ENCODE data around the gene PRSS50. TPM values are rescaled to one million over a fixed set of nuclear protein-coding genes. Genes with fewer than 3 reads are reported as not detected.

Gene PRSS50
- total and polyA plus RNA-seq, 2 donors (not counting 3 experiments of a cell fraction or from before 2014, with no cell fraction given): not detected

DNA sequence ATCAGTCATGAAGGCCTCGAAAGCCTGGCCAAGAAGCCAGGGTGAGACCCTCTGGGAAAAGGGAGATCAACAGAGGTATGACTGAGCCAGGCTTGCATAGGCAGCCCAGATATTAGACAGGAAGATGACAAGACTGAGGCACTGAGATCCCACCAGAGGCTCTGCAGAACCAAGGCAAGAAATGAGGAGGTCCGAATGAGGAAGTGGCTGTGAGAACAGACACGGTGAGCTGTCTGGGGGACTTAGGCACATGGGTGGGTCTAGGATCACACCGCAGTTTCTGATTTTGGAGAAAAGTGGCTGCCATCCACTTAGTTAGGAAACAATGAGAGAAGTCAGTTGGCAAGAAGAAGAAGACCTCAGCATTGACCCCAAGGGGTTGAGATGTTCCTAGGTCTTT, 31.5 kb upstream of the PRSS50 start:
- intact Hi-C loops (cut with micrococcal nuclease): no loop called here

More for the DNA sequence above, 31.5 kb upstream of the PRSS50 start:
- BruUV-seq (replicated peaks): no TSS peak
- Histone ChIP-seq H2AFZ (ENCODE audit: low read depth, low read length) (no peak overlapping the region), H3K9me1 (replicated peaks; ENCODE audit: control insufficient read depth, extremely low read depth, insufficient read depth, low read length) (no peaks in the 10 kb centered on the region), H4K20me1 (replicated peaks; ENCODE audit: control insufficient read depth, extremely low read depth, insufficient read depth, low read length) (no peaks in the 10 kb centered on the region), H3K27me3 (ENCODE audit: control insufficient read depth in 2 of 2, insufficient read depth in 2 of 2, low read length in 2 of 2) (peaks cover 4 to 8% of the 10 kb centered on the region in 2 experiments), H3K9me3 (replicated peaks; ENCODE audit: control insufficient read depth, insufficient read depth, low read length) (no peaks in the 10 kb centered on the region), H3K4me1 (ENCODE audit: control insufficient read depth, extremely low read depth, insufficient read depth, low read length) (no peaks in the 10 kb centered on the region), H3K4me3 (replicated peaks in 1 of 3; ENCODE audit: insufficient read depth in 1 of 3, low read depth in 1 of 3, low read length in 3 of 3) (no peak overlapping the region), H3K79me2 (ENCODE audit: control insufficient read depth, insufficient read depth, low read length) (no peaks in the 10 kb centered on the region), H3K36me3 (ENCODE audit: control insufficient read depth in 2 of 2, extremely low read depth in 1 of 2, insufficient read depth in 2 of 2, low read length in 2 of 2) (no peaks in the 10 kb centered on the region), H3K4me2 (ENCODE audit: insufficient read depth, low read length) (no peak overlapping the region), H3K9ac (replicated peaks; ENCODE audit: extremely low read depth, insufficient read depth, low read length) (no peak overlapping the region), H3K27ac (ENCODE audit: insufficient read depth, low read depth, low read length) (no peak overlapping the region)
- FAIRE-seq (no peak), DNase-seq (ENCODE audit: low read depth, low spot score) (no peak)
- dilution Hi-C loops (cut with MboI; ENCODE audit: extremely low pct_ligation_motif_present, low sequenced_read_pairs): no loop called here
- ChIA-PET CTCF (no interaction called here), POLR2A (no interaction called here)
- TF ChIP-seq MYC (IDR thresholded peaks at IDR 0.05; ENCODE audit: low read depth, low read length): no peak
- TF ChIP-seq GATA2 (IDR thresholded peaks at IDR 0.05; ENCODE audit: insufficient read depth, insufficient read length, low read depth, low read length): no peak
- TF ChIP-seq CTCF (IDR thresholded peaks at IDR 0.05; ENCODE audit: extremely low read depth in 1 of 2, insufficient read depth in 1 of 2, low read depth in 1 of 2, low read length in 2 of 2): no peak
- no peak for TF ChIP-seq EZH2 (IDR thresholded peaks at IDR 0.05; ENCODE audit: borderline replicate concordance, low read depth, low read length, severe bottlenecking)
- no peak for TF ChIP-seq JUN (IDR thresholded peaks at IDR 0.05; ENCODE audit: borderline replicate concordance, insufficient read depth, insufficient read length, low read depth)
- TF ChIP-seq POLR2AphosphoS5 (IDR thresholded peaks at IDR 0.05; ENCODE audit: insufficient read depth, low read depth, low read length): no peak
- no peak for TF ChIP-seq FOS (IDR thresholded peaks at IDR 0.05; ENCODE audit: borderline replicate concordance, insufficient read depth, low read length)
- TF ChIP-seq MAX (IDR thresholded peaks at IDR 0.05; ENCODE audit: insufficient read depth, insufficient read length): no peak
- TF ChIP-seq POLR2A (IDR thresholded peaks at IDR 0.05; ENCODE audit: low read depth, low read length): no peak

Measured in endothelial cell of umbilical vein (primary cell).